Measurements from ENCODE around the gene TRIM32. TPM values are rescaled to one million over a fixed set of nuclear protein-coding genes. Genes with fewer than 3 reads are reported as not detected.

The TRIM32 gene
- total RNA-seq, 1 donor from 2014 or later: 33.7 TPM

- no peaks in the 10 kb centered on the region for H3K27me3 Mint-ChIP-seq (ENCODE audit: low read depth, unreplicated experiment)
- Histone ChIP-seq H3K27ac (ENCODE audit: low read depth, low read length) (no peak overlapping the region), H3K9me3 (ENCODE audit: insufficient read depth, low read depth, low read length) (peaks cover 3% of the 10 kb centered on the region), H3K4me1 (ENCODE audit: insufficient read depth, low read length) (no peaks in the 10 kb centered on the region), H3K9ac (ENCODE audit: low read length) (no peak overlapping the region), H3K36me3 (ENCODE audit: insufficient read depth, low read length) (no peaks in the 10 kb centered on the region), H4K20me1 (ENCODE audit: insufficient read depth, low read length) (no peaks in the 10 kb centered on the region), H3K27me3 (ENCODE audit: insufficient read depth, low read length) (no peaks in the 10 kb centered on the region), H2AFZ (ENCODE audit: low read depth, low read length) (no peak overlapping the region), H3K79me2 (ENCODE audit: insufficient read depth, low read length) (no peaks in the 10 kb centered on the region), H3K4me3 (ENCODE audit: insufficient read depth, low read depth, low read length) (no peak overlapping the region), H3K4me2 (ENCODE audit: low read length) (no peak overlapping the region)
- FAIRE-seq (no peak), DNase-seq (ENCODE audit: low read depth) (no peak)
- H3K4me1 Mint-ChIP-seq (ENCODE audit: low read depth, unreplicated experiment): peaks cover 15% of the 10 kb centered on the region
- TF ChIP-seq EZH2 (IDR thresholded peaks at IDR 0.05; ENCODE audit: insufficient read depth, low read length) (no peak), CTCF (IDR thresholded peaks at IDR 0.05; ENCODE audit: insufficient read depth, low read depth, low read length) (no peak)
- peaks cover 2% of the 10 kb centered on the region for H3K9me3 Mint-ChIP-seq (ENCODE audit: unreplicated experiment)
- no peak overlapping the region for H3K4me3 Mint-ChIP-seq (ENCODE audit: unreplicated experiment)
- peaks cover 5% of the 10 kb centered on the region for H3K36me3 Mint-ChIP-seq (ENCODE audit: low read depth, unreplicated experiment)
- H3K27ac Mint-ChIP-seq (ENCODE audit: unreplicated experiment): no peak overlapping the region
These were observed 12.7 kb upstream of the TRIM32 start for GRCh38 chr9:116674210-116674980.

- H3K4me2 ChIP-seq (ENCODE audit: low read length): no peak overlapping the region
- H3K4me1 ChIP-seq (ENCODE audit: insufficient read depth, low read length): peaks cover 18% of the 10 kb centered on the region
- H3K27ac Mint-ChIP-seq (ENCODE audit: unreplicated experiment): no peak overlapping the region
- H3K27me3 Mint-ChIP-seq (ENCODE audit: low read depth, unreplicated experiment): no peaks in the 10 kb centered on the region
- peaks cover 3% of the 10 kb centered on the region for H3K9me3 Mint-ChIP-seq (ENCODE audit: unreplicated experiment)
- no peaks in the 10 kb centered on the region for H3K9me3 ChIP-seq (ENCODE audit: insufficient read depth, low read depth, low read length)
- DNase-seq (ENCODE audit: low read depth) (no peak), FAIRE-seq (no peak)
- no peaks in the 10 kb centered on the region for H3K27me3 ChIP-seq (ENCODE audit: insufficient read depth, low read length)
- no peak overlapping the region for H3K9ac ChIP-seq (ENCODE audit: low read length)
- H3K4me3 ChIP-seq (ENCODE audit: insufficient read depth, low read depth, low read length): no peak overlapping the region
- TF ChIP-seq EZH2 (IDR thresholded peaks at IDR 0.05; ENCODE audit: insufficient read depth, low read length) (no peak), CTCF (IDR thresholded peaks at IDR 0.05; ENCODE audit: insufficient read depth, low read depth, low read length) (no peak)
- H3K79me2 ChIP-seq (ENCODE audit: insufficient read depth, low read length): peaks cover 22% of the 10 kb centered on the region
- H4K20me1 ChIP-seq (ENCODE audit: insufficient read depth, low read length): peaks cover 10% of the 10 kb centered on the region
- H2AFZ ChIP-seq (ENCODE audit: low read depth, low read length): no peak overlapping the region
- no peaks in the 10 kb centered on the region for H3K36me3 Mint-ChIP-seq (ENCODE audit: low read depth, unreplicated experiment)
- H3K4me3 Mint-ChIP-seq (ENCODE audit: unreplicated experiment): no peak overlapping the region
- H3K4me1 Mint-ChIP-seq (ENCODE audit: low read depth, unreplicated experiment): peaks cover 27% of the 10 kb centered on the region
- H3K36me3 ChIP-seq (ENCODE audit: insufficient read depth, low read length): no peaks in the 10 kb centered on the region
- no peak overlapping the region for H3K27ac ChIP-seq (ENCODE audit: low read depth, low read length)
These were observed 3.6 kb upstream of the TRIM32 start for GRCh38 chr9:116683535-116683934.

- no peak overlapping the region for H3K4me3 ChIP-seq (ENCODE audit: insufficient read depth, low read depth, low read length)
- DNase-seq (ENCODE audit: low read depth) (no peak), FAIRE-seq (no peak)
- no peak for TF ChIP-seq EZH2 (IDR thresholded peaks at IDR 0.05; ENCODE audit: insufficient read depth, low read length)
- no peak for TF ChIP-seq CTCF (IDR thresholded peaks at IDR 0.05; ENCODE audit: insufficient read depth, low read depth, low read length)
- no peak overlapping the region for H3K4me2 ChIP-seq (ENCODE audit: low read length)
- Mint-ChIP-seq H3K9me3 (ENCODE audit: unreplicated experiment) (peaks cover 3% of the 10 kb centered on the region), H3K27me3 (ENCODE audit: low read depth, unreplicated experiment) (no peaks in the 10 kb centered on the region), H3K27ac (ENCODE audit: unreplicated experiment) (no peak overlapping the region), H3K36me3 (ENCODE audit: low read depth, unreplicated experiment) (no peaks in the 10 kb centered on the region), H3K4me3 (ENCODE audit: unreplicated experiment) (no peak overlapping the region), H3K4me1 (ENCODE audit: low read depth, unreplicated experiment) (peaks cover 39% of the 10 kb centered on the region)
- H4K20me1 ChIP-seq (ENCODE audit: insufficient read depth, low read length): peaks cover 27% of the 10 kb centered on the region
- no peak overlapping the region for H3K9ac ChIP-seq (ENCODE audit: low read length)
- no peaks in the 10 kb centered on the region for H3K27me3 ChIP-seq (ENCODE audit: insufficient read depth, low read length)
- no peak overlapping the region for H3K27ac ChIP-seq (ENCODE audit: low read depth, low read length)
- no peaks in the 10 kb centered on the region for H3K9me3 ChIP-seq (ENCODE audit: insufficient read depth, low read depth, low read length)
- H3K36me3 ChIP-seq (ENCODE audit: insufficient read depth, low read length): no peaks in the 10 kb centered on the region
- H3K4me1 ChIP-seq (ENCODE audit: insufficient read depth, low read length): peaks cover 25% of the 10 kb centered on the region
- H3K79me2 ChIP-seq (ENCODE audit: insufficient read depth, low read length): peaks cover 39% of the 10 kb centered on the region
- H2AFZ ChIP-seq (ENCODE audit: low read depth, low read length): no peak overlapping the region
These were observed 1.9 kb upstream of the TRIM32 start for GRCh38 chr9:116685166-116685565.

Data from astrocyte (in vitro differentiated cells and primary cell).